HepG2 (cell line): Measurements from ENCODE around the gene SRSF10. TPM values are rescaled to one million over a fixed set of nuclear protein-coding genes. Genes with fewer than 3 reads are reported as not detected.

Experiments used
- HDAC6 ChIP-seq: fragments of 200-600 bp; sonication (generic); IDR thresholded peaks from 2 replicates; pipeline ENCODE4 v1.7.0; 2017; ENCODE audit warnings: mild to moderate bottlenecking, antibody characterized with exemption, low read length, low read depth
- HNF1B ChIP-seq: sonication (generic); formaldehyde crosslinking; IDR thresholded peaks from 2 replicates; pipeline ENCODE4 v1.5.1; 2020; ENCODE audit warnings: mild to moderate bottlenecking, moderate library complexity, missing genetic modification reagents
- HNF4A ChIP-seq: sonication (generic); formaldehyde crosslinking; IDR thresholded peaks from 2 replicates; pipeline ENCODE4 v1.4.0; 2020; ENCODE audit warnings: missing genetic modification reagents
- HNF4G ChIP-seq, 2 experiments: sonication (generic) in 1 of 2; formaldehyde crosslinking in 1 of 2; IDR thresholded peaks; 2 replicates each; pipeline versions ENCODE4 v1.4.0 to v1.6.1; 2011 to 2020; ENCODE audit warnings: borderline replicate concordance in 2 of 2, low read depth in 2 of 2, mild to moderate bottlenecking in 2 of 2, low read length in 1 of 2, missing genetic modification reagents in 1 of 2, moderate library complexity in 1 of 2
- MBNL3 ChIP-seq: fragments of 250-450 bp; sonication (Bioruptor Pico); conservative IDR thresholded peaks from 2 replicates; pipeline ENCODE4 v1.8.0; 2022; ENCODE audit warnings: mild to moderate bottlenecking, inconsistent platforms
- MIXL1 ChIP-seq: IDR thresholded peaks from 2 replicates; pipeline ENCODE4 v1.6.1; 2016
- NFE2L1 ChIP-seq: sonication (generic); formaldehyde crosslinking; IDR thresholded peaks from 2 replicates; pipeline ENCODE4 v1.4.0; 2020; ENCODE audit warnings: missing genetic modification reagents, mild to moderate bottlenecking, borderline replicate concordance
- RELA ChIP-seq: sonication (generic); formaldehyde crosslinking; IDR thresholded peaks from 2 replicates; pipeline ENCODE4 v1.4.0; 2020; ENCODE audit warnings: missing genetic modification reagents
- RERE ChIP-seq: IDR thresholded peaks from 2 replicates; pipeline ENCODE4 v1.6.1; 2016; ENCODE audit warnings: low read depth, missing genetic modification reagents, missing compliant biosample characterization
- SIX1 ChIP-seq: sonication (generic); formaldehyde crosslinking; IDR thresholded peaks from 2 replicates; pipeline ENCODE4 v1.4.0; 2020; ENCODE audit warnings: missing genetic modification reagents, borderline replicate concordance
- SKIL ChIP-seq: sonication (generic); formaldehyde crosslinking; IDR thresholded peaks from 2 replicates; pipeline ENCODE4 v1.8.0; 2022; ENCODE audit warnings: missing genetic modification reagents, mild to moderate bottlenecking, moderate library complexity, borderline replicate concordance
- SP140L ChIP-seq: sonication (generic); formaldehyde crosslinking; IDR thresholded peaks from 2 replicates; pipeline ENCODE4 v1.4.0; 2020; ENCODE audit warnings: missing genetic modification reagents, borderline replicate concordance
- SRY ChIP-seq: sonication (generic); formaldehyde crosslinking; IDR thresholded peaks from 2 replicates; pipeline ENCODE4 v1.8.0; 2022; ENCODE audit warnings: mild to moderate bottlenecking, missing genetic modification reagents
- TRAFD1 ChIP-seq: sonication (generic); formaldehyde crosslinking; IDR thresholded peaks from 2 replicates; pipeline ENCODE4 v1.5.1; 2020; ENCODE audit warnings: missing genetic modification reagents, mild to moderate bottlenecking, borderline replicate concordance
- ZNF468 ChIP-seq: sonication (generic); formaldehyde crosslinking; IDR thresholded peaks from 2 replicates; pipeline ENCODE4 v1.8.0; 2022; ENCODE audit warnings: mild to moderate bottlenecking, moderate library complexity, missing genetic modification reagents
- ZNF484 ChIP-seq: sonication (generic); formaldehyde crosslinking; IDR thresholded peaks from 2 replicates; pipeline ENCODE4 v1.5.1; 2020; ENCODE audit warnings: mild to moderate bottlenecking, low read depth, missing genetic modification reagents, borderline replicate concordance
- ZSCAN22 ChIP-seq: sonication (generic); formaldehyde crosslinking; IDR thresholded peaks from 2 replicates; pipeline ENCODE4 v1.4.0; 2020; ENCODE audit warnings: mild to moderate bottlenecking, missing genetic modification reagents
- polyA plus RNA-seq, 8 experiments: library from polyadenylated mRNA; depleted of rRNA in 3 of 8; stranded (reverse) in 7 of 8; unstranded in 1 of 8; fragments of >200 nt; fragmentation: Illumina TruSeq in 4 of 8; extraction: Trizol in 4 of 8; gene quantifications; 2 replicates each; pipeline versions ENCODE4 v1.2.1 to v1.2.3, GENCODE V29; 2011 to 2016; ENCODE audit warnings: low read depth in 4 of 8, missing spikeins in 1 of 8, mixed read lengths in 1 of 8; ENCODE audit not compliant: insufficient read depth in 1 of 8
- total RNA-seq, 5 experiments: library from RNA; depleted of rRNA; stranded (reverse); fragments of >200 nt; fragmentation: Illumina TruSeq; extraction: Trizol; gene quantifications; 2 replicates each; pipeline ENCODE4 v1.2.3, GENCODE V29; 2016; ENCODE audit warnings: low read depth in 1 of 5

Gene SRSF10
- total and polyA plus RNA-seq, 2 of the 13 experiments (the other 11 are each of a cell fraction or from before 2014, with no cell fraction given) = 126 to 186 TPM

GRCh38 chr1:24022581-24023361 lies 42.6 kb upstream of the SRSF10 start (continued):
- TF ChIP-seq RERE (CRISPR knock-in tag) = 0 out of 2 replicates have a peak, but pooled peaks have one; percentile 29
- no peak for TF ChIP-seq TRAFD1 (CRISPR knock-in tag)
- no peak for TF ChIP-seq RELA
- no peak for TF ChIP-seq ZSCAN22
- TF ChIP-seq SRY (CRISPR knock-in tag) = no peak
- TF ChIP-seq ZNF468 (CRISPR knock-in tag) = 0 out of 2 replicates have a peak, but pooled peaks have one; percentile 46
- TF ChIP-seq HNF1B (CRISPR knock-in tag) = 0 out of 2 replicates have a peak, but pooled peaks have one; percentile 49
- TF ChIP-seq MIXL1 (CRISPR knock-in tag) = peak; percentile 16; the same call in 1 of the 2 replicates
- TF ChIP-seq HDAC6 = no peak
- no peak for TF ChIP-seq MBNL3 (CRISPR knock-in tag)
- no peak for TF ChIP-seq HNF4A (CRISPR knock-in tag)
- no peak for TF ChIP-seq SIX1
- TF ChIP-seq SKIL (CRISPR knock-in tag) = no peak
- TF ChIP-seq NFE2L1 (CRISPR knock-in tag) = no peak
- no peak for TF ChIP-seq HNF4G (IDR thresholded peaks at IDR 0.05; ENCODE audit: borderline replicate concordance, low read depth, low read length)
- no peak for TF ChIP-seq HNF4G (CRISPR knock-in tag; IDR thresholded peaks at IDR 0.05; ENCODE audit: borderline replicate concordance, low read depth)
- no peak for TF ChIP-seq ZNF484
- TF ChIP-seq SP140L (CRISPR knock-in tag) = no peak
